Left hindlimb (tissue), 1 donor: ENCODE measurements around the gene GPER1.
A peak's percentile ranks its signal among the peaks of the same experiment; 100 is the strongest.

ENCODE experiments used
- DNase-seq: peaks from one replicate; pipeline ENCODE4 v3.0.0-alpha.2; 2018

The GPER1 gene

GRCh38 chr7:1121886-1122831 lies 34.2 kb downstream of the GPER1 start:
- DNase-seq: no peak

- no peak for DNase-seq
These were observed 35.1 kb downstream of the GPER1 start for GRCh38 chr7:1122832-1123501.

GRCh38 chr7:1123715-1124114 lies 35.8 kb downstream of the GPER1 start:
- DNase-seq: peak; percentile 90

GRCh38 chr7:1124164-1124563 lies 36.3 kb downstream of the GPER1 start:
- DNase-seq: no peak

GRCh38 chr7:1124816-1125602 lies 37.1 kb downstream of the GPER1 start:
- no peak for DNase-seq

- no peak for DNase-seq
These were observed 37.7 kb downstream of the GPER1 start for GRCh38 chr7:1125603-1125969.

- DNase-seq: no peak
These were observed 39.1 kb downstream of the GPER1 start for GRCh38 chr7:1127001-1127400.

- DNase-seq: no peak
These were observed 41.5 kb downstream of the GPER1 start for GRCh38 chr7:1129431-1129830.

- DNase-seq: peak; percentile 22
These were observed 42.4 kb downstream of the GPER1 start for GRCh38 chr7:1130021-1130990.

- no peak for DNase-seq
These were observed 43.8 kb downstream of the GPER1 start for GRCh38 chr7:1131471-1132265.

GRCh38 chr7:1134951-1135350 lies 47.0 kb downstream of the GPER1 start:
- no peak for DNase-seq

- DNase-seq: peak; percentile 16
These were observed 49.1 kb downstream of the GPER1 start for GRCh38 chr7:1136841-1137516.

- no peak for DNase-seq
These were observed 49.7 kb downstream of the GPER1 start for GRCh38 chr7:1137517-1138167.

GRCh38 chr7:1140476-1141104 lies 52.7 kb downstream of the GPER1 start:
- no peak for DNase-seq

- no peak for DNase-seq
These were observed 53.7 kb downstream of the GPER1 start for GRCh38 chr7:1141651-1142050.

- DNase-seq: no peak
These were observed 54.2 kb downstream of the GPER1 start for GRCh38 chr7:1142051-1142635.

GRCh38 chr7:1143031-1143430 lies 55.1 kb downstream of the GPER1 start:
- peak; percentile 1 for DNase-seq
